Mesothelial cell of epicardium (in vitro differentiated cells): ENCODE results near the gene TMEM63C. TPM values are rescaled to one million over a fixed set of nuclear protein-coding genes. Genes with fewer than 3 reads are reported as not detected.
"Not testable (repeated sequence)": the region's sequence is repeated elsewhere in the genome, so short reads cannot be mapped to it uniquely, and the experiment has no call there.

Experiments
- DNase-seq, 2 experiments: peaks; one replicate each; pipeline ENCODE4 v3.0.0; 2021; ENCODE audit warnings: low spot score in 2 of 2; ENCODE audit not compliant: unreplicated experiment in 2 of 2
- H3K27ac Mint-ChIP-seq: 2 replicates; pipeline ENCODE4 v1.8.0; 2021; ENCODE audit warnings: mixed read lengths
- H3K27me3 Mint-ChIP-seq: 2 replicates; pipeline ENCODE4 v1.8.0; 2021; ENCODE audit warnings: low read depth, mixed read lengths
- H3K36me3 Mint-ChIP-seq: 2 replicates; pipeline ENCODE4 v1.8.0; 2021; ENCODE audit warnings: mixed read lengths
- H3K4me1 Mint-ChIP-seq: 2 replicates; pipeline ENCODE4 v1.8.0; 2021; ENCODE audit warnings: mixed read lengths
- H3K4me3 Mint-ChIP-seq: 2 replicates; pipeline ENCODE4 v1.8.0; 2021; ENCODE audit warnings: mild to moderate bottlenecking, moderate library complexity, mixed read lengths
- H3K9me3 Mint-ChIP-seq: 2 replicates; pipeline ENCODE4 v1.8.0; 2021; ENCODE audit warnings: mixed read lengths
- total RNA-seq: library from RNA; stranded (reverse); gene quantifications from 3 replicates; pipeline ENCODE4 v1.2.1, GENCODE V29; 2021
- TF ChIP-seq, protein P1 (sequence below): fragments of 200-600 bp; sonication (generic); IDR thresholded peaks from one replicate; pipeline ENCODE4 v1.5.0; 2021; ENCODE audit warnings: antibody characterized with exemption; ENCODE audit not compliant: unreplicated experiment

TMEM63C gene
- total RNA-seq, 1 donor from 2014 or later: 6.2 TPM

DNA sequence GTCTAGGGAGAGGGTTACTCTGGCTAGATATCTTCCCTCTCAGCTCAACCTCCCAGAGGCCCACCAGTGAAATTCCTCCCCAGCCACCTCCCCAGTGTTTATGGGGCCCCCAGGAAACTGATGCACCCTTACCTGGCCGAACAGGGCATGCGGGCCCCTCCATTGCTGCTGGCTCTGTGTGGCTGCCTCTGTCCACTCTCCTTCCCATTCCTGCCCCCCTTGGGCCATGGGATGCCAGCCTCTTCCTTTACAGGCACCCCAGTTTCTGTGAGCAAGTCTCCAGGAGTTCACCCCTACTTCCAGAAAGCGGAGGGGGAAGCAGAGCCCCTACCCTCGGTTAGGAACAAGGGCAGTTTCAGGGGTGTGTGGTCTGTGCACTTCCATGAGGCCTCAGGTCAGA, 20.6 kb upstream of the TMEM63C start:
- Mint-ChIP-seq H3K9me3 (no peaks in the 10 kb centered on the region), H3K4me1 (peaks cover 9% of the 10 kb centered on the region), H3K27ac (no peak overlapping the region), H3K4me3 (no peak overlapping the region), H3K36me3 (no peaks in the 10 kb centered on the region), H3K27me3 (peaks cover 30% of the 10 kb centered on the region)
- DNase-seq: no peak
- TF ChIP-seq, protein P1, sequence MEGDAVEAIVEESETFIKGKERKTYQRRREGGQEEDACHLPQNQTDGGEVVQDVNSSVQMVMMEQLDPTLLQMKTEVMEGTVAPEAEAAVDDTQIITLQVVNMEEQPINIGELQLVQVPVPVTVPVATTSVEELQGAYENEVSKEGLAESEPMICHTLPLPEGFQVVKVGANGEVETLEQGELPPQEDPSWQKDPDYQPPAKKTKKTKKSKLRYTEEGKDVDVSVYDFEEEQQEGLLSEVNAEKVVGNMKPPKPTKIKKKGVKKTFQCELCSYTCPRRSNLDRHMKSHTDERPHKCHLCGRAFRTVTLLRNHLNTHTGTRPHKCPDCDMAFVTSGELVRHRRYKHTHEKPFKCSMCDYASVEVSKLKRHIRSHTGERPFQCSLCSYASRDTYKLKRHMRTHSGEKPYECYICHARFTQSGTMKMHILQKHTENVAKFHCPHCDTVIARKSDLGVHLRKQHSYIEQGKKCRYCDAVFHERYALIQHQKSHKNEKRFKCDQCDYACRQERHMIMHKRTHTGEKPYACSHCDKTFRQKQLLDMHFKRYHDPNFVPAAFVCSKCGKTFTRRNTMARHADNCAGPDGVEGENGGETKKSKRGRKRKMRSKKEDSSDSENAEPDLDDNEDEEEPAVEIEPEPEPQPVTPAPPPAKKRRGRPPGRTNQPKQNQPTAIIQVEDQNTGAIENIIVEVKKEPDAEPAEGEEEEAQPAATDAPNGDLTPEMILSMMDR: no peak

- H3K9me3 Mint-ChIP-seq: peaks cover 21% of the 10 kb centered on the region
- H3K27ac Mint-ChIP-seq: no peak overlapping the region
- no peak overlapping the region for H3K4me3 Mint-ChIP-seq
- DNase-seq: no peak
- TF ChIP-seq, protein P1: no peak
- peaks cover 18% of the 10 kb centered on the region for H3K27me3 Mint-ChIP-seq
- H3K4me1 Mint-ChIP-seq: no peaks in the 10 kb centered on the region
- H3K36me3 Mint-ChIP-seq: no peaks in the 10 kb centered on the region
These were observed 11.6 kb upstream of the TMEM63C start for GRCh38 chr14:77170045-77170444.

- H3K9me3 Mint-ChIP-seq: peaks cover 18% of the 10 kb centered on the region
- no peaks in the 10 kb centered on the region for H3K4me1 Mint-ChIP-seq
- TF ChIP-seq, protein P1: no peak
- no peak for DNase-seq
- peaks cover 24% of the 10 kb centered on the region for H3K27me3 Mint-ChIP-seq
- H3K27ac Mint-ChIP-seq: no peak overlapping the region
- no peak overlapping the region for H3K4me3 Mint-ChIP-seq
- no peaks in the 10 kb centered on the region for H3K36me3 Mint-ChIP-seq
These were observed 8.7 kb upstream of the TMEM63C start for GRCh38 chr14:77172916-77173315.

- Mint-ChIP-seq H3K27me3 (peaks cover 28% of the 10 kb centered on the region), H3K9me3 (peaks cover 14% of the 10 kb centered on the region)
- H3K36me3 Mint-ChIP-seq, H3K4me3 Mint-ChIP-seq, H3K4me1 Mint-ChIP-seq, H3K27ac Mint-ChIP-seq, DNase-seq: not testable (repeated sequence)
These were observed 7.5 kb upstream of the TMEM63C start for GRCh38 chr14:77173911-77174617.

DNA sequence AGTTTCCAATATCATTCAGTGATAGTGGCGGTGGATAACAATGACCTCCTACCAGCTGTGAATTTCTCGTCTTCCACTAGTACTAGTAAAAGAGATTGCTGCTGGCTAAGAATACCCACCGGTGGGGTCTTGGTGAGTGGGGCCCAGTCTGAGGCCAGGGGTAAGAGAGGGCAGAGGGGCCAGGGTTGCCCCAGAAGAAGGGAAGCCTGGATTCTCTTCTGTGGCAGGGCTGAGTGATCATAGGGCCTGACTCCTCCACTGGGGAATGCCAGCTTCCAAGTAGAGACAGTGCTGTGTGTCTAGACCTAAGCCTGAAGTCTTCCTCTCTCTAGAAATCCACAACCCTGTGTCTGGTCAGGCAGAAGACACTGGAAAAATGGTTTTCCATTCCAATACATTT, 5.8 kb upstream of the TMEM63C start:
- Mint-ChIP-seq H3K4me1 (no peaks in the 10 kb centered on the region), H3K4me3 (no peak overlapping the region), H3K36me3 (no peaks in the 10 kb centered on the region), H3K9me3 (peaks cover 2% of the 10 kb centered on the region), H3K27me3 (peaks cover 41% of the 10 kb centered on the region), H3K27ac (no peak overlapping the region)
- DNase-seq: no peak
- TF ChIP-seq, protein P1: no peak

DNA sequence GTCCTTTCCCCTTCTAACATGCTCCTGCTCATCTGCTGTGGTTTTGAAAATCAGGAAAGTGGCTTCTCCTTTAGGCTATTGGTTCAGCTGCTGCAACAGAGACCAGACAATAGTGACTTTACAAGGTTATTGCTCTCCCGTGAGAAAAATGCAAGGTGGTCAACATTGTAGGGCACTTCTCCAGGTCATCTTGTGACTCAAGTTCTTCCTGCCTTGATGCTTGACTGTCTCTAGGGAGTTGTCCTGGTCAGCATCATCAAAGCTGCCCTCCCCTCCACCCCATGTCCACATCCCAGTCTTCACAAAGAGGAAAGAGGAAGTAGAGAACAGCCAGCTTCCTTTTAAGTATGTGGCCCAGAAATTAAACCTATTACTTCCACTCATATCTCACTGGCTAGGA, 3.9 kb upstream of the TMEM63C start:
- H3K9me3 Mint-ChIP-seq: no peaks in the 10 kb centered on the region
- H3K4me1 Mint-ChIP-seq: peaks cover 6% of the 10 kb centered on the region
- H3K4me3 Mint-ChIP-seq: no peak overlapping the region
- no peak for DNase-seq
- no peaks in the 10 kb centered on the region for H3K36me3 Mint-ChIP-seq
- TF ChIP-seq, protein P1: no peak
- no peak overlapping the region for H3K27ac Mint-ChIP-seq
- peaks cover 48% of the 10 kb centered on the region for H3K27me3 Mint-ChIP-seq
